Endothelial cell of umbilical vein (primary cell): ENCODE results near the gene RAI1. TPM values are rescaled to one million over a fixed set of nuclear protein-coding genes. Genes with fewer than 3 reads are reported as not detected.

Source experiments
- BruUV-seq: library from RNA; stranded (reverse); fragments of 400-500 nt; replicated peaks from 2 replicates; lab custom pipeline; 2021; lab: Mats Ljungman, UMichigan
- CTCF ChIA-PET: fragments of 300-600, 350-600 bp; sonication (Branson Sonifier 250); formaldehyde crosslinking; loops from one replicate; lab custom pipeline; 2021; ENCODE audit warnings: antibody characterized with exemption, inconsistent platforms; lab: Charles Lee
- POLR2A ChIA-PET: fragments of 300-600, 350-600 bp; sonication (Branson Sonifier 250); formaldehyde crosslinking; loops from one replicate; lab custom pipeline; 2021; ENCODE audit warnings: antibody characterized with exemption, inconsistent platforms; lab: Charles Lee
- DNase-seq: peaks from one replicate; pipeline ENCODE4 v3.0.0-alpha.2; 2011; ENCODE audit warnings: low read depth, low spot score
- FAIRE-seq: peaks from 2 replicates; lab custom pipeline; 2011; peaks lifted over from hg19 to GRCh38; lab: Jason Lieb, UNC
- H2AFZ ChIP-seq: 2 replicates; pipeline ENCODE4 v1.6.0; 2012; ENCODE audit warnings: low read depth, low read length, control low read depth, inconsistent platforms
- H3K27ac ChIP-seq: 2 replicates; pipeline ENCODE4 v1.5.1; 2011; ENCODE audit warnings: low read depth, mild to moderate bottlenecking, control low read depth, low read length, moderate library complexity; ENCODE audit not compliant: insufficient read depth
- H3K27me3 ChIP-seq, 2 experiments: 2 replicates each; pipeline versions ENCODE4 v1.6.0 to v1.6.1; 2011; ENCODE audit warnings: low read length in 2 of 2, mixed read lengths in 1 of 2; ENCODE audit not compliant: control insufficient read depth in 2 of 2, insufficient read depth in 2 of 2
- H3K36me3 ChIP-seq, 2 experiments: 2 replicates in 1 of 2; 3 replicates in 1 of 2; pipeline ENCODE4 v1.5.1; 2011; ENCODE audit warnings: low read length in 2 of 2, mild to moderate bottlenecking in 1 of 2, moderate library complexity in 1 of 2; ENCODE audit not compliant: control insufficient read depth in 2 of 2, insufficient read depth in 2 of 2; ENCODE audit errors: extremely low read depth in 1 of 2
- H3K4me1 ChIP-seq: 3 replicates; pipeline ENCODE4 v1.5.1; 2011; ENCODE audit warnings: mild to moderate bottlenecking, low read length; ENCODE audit not compliant: control insufficient read depth, insufficient read depth; ENCODE audit errors: extremely low read depth
- H3K4me2 ChIP-seq: 2 replicates; pipeline ENCODE4 v1.6.1; 2011; ENCODE audit warnings: low read length, control low read depth, mixed read lengths; ENCODE audit not compliant: insufficient read depth
- H3K4me3 ChIP-seq, 3 experiments: fragments of 200-600 bp in 1 of 3; sonication (generic), shearing (Covaris generic) in 1 of 3; replicated peaks in 1 of 3; 2 replicates each; pipeline ENCODE4 v1.5.1; 2011 to 2016; ENCODE audit warnings: control low read depth in 3 of 3, low read length in 3 of 3, mild to moderate bottlenecking in 2 of 3, inconsistent platforms in 1 of 3, low read depth in 1 of 3, moderate library complexity in 1 of 3; ENCODE audit not compliant: insufficient read depth in 1 of 3
- H3K79me2 ChIP-seq: 2 replicates; pipeline ENCODE4 v1.6.0; 2012; ENCODE audit warnings: low read length, inconsistent platforms; ENCODE audit not compliant: control insufficient read depth, insufficient read depth
- H3K9ac ChIP-seq: replicated peaks from 2 replicates; pipeline ENCODE3; 2011; ENCODE audit warnings: low read length, control low read depth; ENCODE audit not compliant: insufficient read depth; ENCODE audit errors: extremely low read depth
- H3K9me1 ChIP-seq: replicated peaks from 3 replicates; pipeline ENCODE4 v1.6.0; 2011; ENCODE audit warnings: mild to moderate bottlenecking, low read length; ENCODE audit not compliant: control insufficient read depth, insufficient read depth; ENCODE audit errors: extremely low read depth
- H3K9me3 ChIP-seq: replicated peaks from 2 replicates; pipeline ENCODE4 v1.5.1; 2012; ENCODE audit warnings: low read length, inconsistent platforms; ENCODE audit not compliant: control insufficient read depth, insufficient read depth
- H4K20me1 ChIP-seq: replicated peaks from 2 replicates; pipeline ENCODE3; 2011; ENCODE audit warnings: mild to moderate bottlenecking, low read length; ENCODE audit not compliant: control insufficient read depth, insufficient read depth; ENCODE audit errors: extremely low read depth
- CTCF ChIP-seq, 2 donors: IDR thresholded peaks; 1 replicate in 1 of 2; 2 replicates in 1 of 2; pipeline ENCODE4 v1.5.1; 2011; ENCODE audit warnings: low read length in 2 of 2, mild to moderate bottlenecking in 2 of 2, moderate library complexity in 2 of 2, control low read depth in 1 of 2, inconsistent platforms in 1 of 2, low read depth in 1 of 2; ENCODE audit not compliant: insufficient read depth in 1 of 2; ENCODE audit errors: extremely low read depth in 1 of 2
- EZH2 ChIP-seq: IDR thresholded peaks from 2 replicates; pipeline ENCODE4 v1.6.1; 2012; ENCODE audit warnings: borderline replicate concordance, low read depth, mild to moderate bottlenecking, moderate library complexity, low read length, inconsistent platforms; ENCODE audit not compliant: severe bottlenecking
- FOS ChIP-seq: IDR thresholded peaks from 2 replicates; pipeline ENCODE4 v1.6.1; 2011; ENCODE audit warnings: mild to moderate bottlenecking, low read length, moderate library complexity, borderline replicate concordance; ENCODE audit not compliant: insufficient read depth
- GATA2 ChIP-seq: IDR thresholded peaks from 2 replicates; pipeline ENCODE4 v1.7.0; 2011; ENCODE audit warnings: low read depth, mild to moderate bottlenecking, moderate library complexity, mixed read lengths, low read length; ENCODE audit not compliant: insufficient read length, insufficient read depth
- JUN ChIP-seq: IDR thresholded peaks from 2 replicates; pipeline ENCODE4 v1.6.1; 2011; ENCODE audit warnings: borderline replicate concordance, low read depth; ENCODE audit not compliant: insufficient read length, insufficient read depth
- MAX ChIP-seq: IDR thresholded peaks from 2 replicates; pipeline ENCODE4 v1.6.1; 2011; ENCODE audit not compliant: insufficient read depth, insufficient read length
- MYC ChIP-seq: IDR thresholded peaks from one replicate; pipeline ENCODE4 v1.6.1; 2011; ENCODE audit warnings: mild to moderate bottlenecking, low read depth, low read length
- POLR2A ChIP-seq: IDR thresholded peaks from 2 replicates; pipeline ENCODE4 v1.6.1; 2012; ENCODE audit warnings: low read depth, mild to moderate bottlenecking, control low read depth, low read length
- POLR2AphosphoS5 ChIP-seq: IDR thresholded peaks from 2 replicates; pipeline ENCODE4 v1.6.1; 2012; ENCODE audit warnings: low read depth, mild to moderate bottlenecking, control low read depth, low read length, moderate library complexity; ENCODE audit not compliant: insufficient read depth
- dilution Hi-C: fragments of 300-500 bp; cut with MboI; formaldehyde crosslinking; loops from one replicate; pipeline ENCODE4 v1.15.0; 2019; ENCODE audit warnings: low sequenced_read_pairs; ENCODE audit not compliant: extremely low pct_ligation_motif_present
- intact Hi-C: fragments of 100-400 bp; cut with micrococcal nuclease; formaldehyde crosslinking; loops from one replicate; pipeline ENCODE4 v1.10.0; 2022
- polyA plus RNA-seq, 4 experiments: library from polyadenylated mRNA; depleted of rRNA in 3 of 4; stranded (reverse) in 3 of 4; unstranded in 1 of 4; fragments of >200 nt; gene quantifications; 2 replicates each; pipeline versions ENCODE4 v1.2.1 to v1.2.3, GENCODE V29; 2011 to 2012; ENCODE audit warnings: missing spikeins in 1 of 4
- total RNA-seq: library from RNA; stranded (reverse); gene quantifications from 2 replicates; pipeline ENCODE4 v1.2.3, GENCODE V29; 2021

The RAI1 gene
- total and polyA plus RNA-seq, 2 donors (not counting 3 experiments of a cell fraction or from before 2014, with no cell fraction given) = 7.8 to 43.3 TPM

GRCh38 chr17:17806035-17806434 is 124.8 kb downstream of the RAI1 start:
- Histone ChIP-seq H2AFZ (no peak overlapping the region), H3K27ac (no peak overlapping the region), H3K9ac (no peak overlapping the region), H3K36me3 (peaks cover 6 to 21% of the 10 kb centered on the region in 2 experiments), H4K20me1 (no peaks in the 10 kb centered on the region), H3K9me1 (no peaks in the 10 kb centered on the region), H3K4me1 (no peaks in the 10 kb centered on the region), H3K27me3 (no peaks in the 10 kb centered on the region), H3K4me3 (no peak overlapping the region), H3K4me2 (no peak overlapping the region), H3K79me2 (no peaks in the 10 kb centered on the region), H3K9me3 (no peaks in the 10 kb centered on the region)
- BruUV-seq = no TSS peak
- DNase-seq (no peak), FAIRE-seq (no peak)
- intact Hi-C loops (no loop called here), dilution Hi-C loops (no loop called here)
- TF ChIP-seq CTCF (IDR thresholded peaks at IDR 0.05; ENCODE audit: extremely low read depth in 1 of 2, insufficient read depth in 1 of 2, low read depth in 1 of 2, low read length in 2 of 2) = no peak
- no peak for TF ChIP-seq POLR2AphosphoS5
- no peak for TF ChIP-seq GATA2
- no peak for TF ChIP-seq MYC
- TF ChIP-seq MAX = no peak
- TF ChIP-seq FOS = no peak
- no peak for TF ChIP-seq POLR2A
- TF ChIP-seq EZH2 = no peak
- no peak for TF ChIP-seq JUN
- CTCF ChIA-PET = interaction anchor here (1.1 kb wide), 1 partner anchor 113 kb away, joined by 4 read pairs; no protein-coding TSS in a partner anchor
- POLR2A ChIA-PET = no interaction called here
